Caco-2 (cell line): ENCODE results near the gene FRMD8. TPM values are rescaled to one million over a fixed set of nuclear protein-coding genes. Genes with fewer than 3 reads are reported as not detected.

Experiments
- BruUV-seq: library from RNA; stranded (reverse); fragments of 400-500 nt; replicated peaks from 2 replicates; lab custom pipeline; 2021; lab: Mats Ljungman, UMichigan
- CTCF ChIA-PET: fragments of 300-600 bp; sonication (Branson Sonifier 250); formaldehyde crosslinking; loops from one replicate; lab custom pipeline; 2022; ENCODE audit warnings: antibody characterized with exemption; lab: Charles Lee
- POLR2A ChIA-PET: fragments of 300-600 bp; sonication (Branson Sonifier 250); formaldehyde crosslinking; loops from one replicate; lab custom pipeline; 2022; ENCODE audit warnings: antibody characterized with exemption; lab: Charles Lee
- DNase-seq, 2 experiments: peaks; one replicate each; pipeline versions ENCODE4 v3.0.0 to v3.0.0-alpha.2; 2020 to 2022
- H3K27me3 ChIP-seq: replicated peaks from 2 replicates; pipeline ENCODE4 v1.6.0; 2011; ENCODE audit warnings: low read length; ENCODE audit not compliant: control insufficient read depth, insufficient read depth
- H3K36me3 ChIP-seq: 2 replicates; pipeline ENCODE4 v1.5.1; 2011; ENCODE audit warnings: low read length; ENCODE audit not compliant: control insufficient read depth, insufficient read depth
- H3K4me1 ChIP-seq: fragments of 250-450 bp; sonication (Bioruptor Pico); 2 replicates; pipeline ENCODE4 v1.5.1; 2020; ENCODE audit warnings: mild to moderate bottlenecking
- H3K4me3 ChIP-seq: 2 replicates; pipeline ENCODE4 v1.5.1; 2011; ENCODE audit warnings: low read depth, mild to moderate bottlenecking, control low read depth, low read length
- H3K9me3 ChIP-seq: fragments of 250-450 bp; sonication (Bioruptor Pico); 2 replicates; pipeline ENCODE4 v1.5.1; 2020; ENCODE audit warnings: mild to moderate bottlenecking, moderate library complexity
- H3K27ac Mint-ChIP-seq: one replicate; pipeline ENCODE4 v1.8.0; 2022; ENCODE audit warnings: mixed read lengths; ENCODE audit not compliant: unreplicated experiment
- H3K27me3 Mint-ChIP-seq: one replicate; pipeline ENCODE4 v1.8.0; 2022; ENCODE audit warnings: mixed read lengths; ENCODE audit not compliant: insufficient read depth, unreplicated experiment
- H3K36me3 Mint-ChIP-seq: one replicate; pipeline ENCODE4 v1.8.0; 2022; ENCODE audit warnings: mild to moderate bottlenecking, mixed read lengths; ENCODE audit not compliant: insufficient read depth, unreplicated experiment
- H3K4me1 Mint-ChIP-seq: one replicate; pipeline ENCODE4 v1.8.0; 2022; ENCODE audit warnings: low read depth, mixed read lengths; ENCODE audit not compliant: unreplicated experiment
- H3K4me3 Mint-ChIP-seq: one replicate; pipeline ENCODE4 v1.8.0; 2022; ENCODE audit warnings: mild to moderate bottlenecking, moderate library complexity, mixed read lengths; ENCODE audit not compliant: unreplicated experiment
- H3K9me3 Mint-ChIP-seq: one replicate; pipeline ENCODE4 v1.8.0; 2022; ENCODE audit warnings: mixed read lengths; ENCODE audit not compliant: unreplicated experiment
- CTCF ChIP-seq, 2 experiments: fragments of 200-600 bp in 1 of 2; IDR thresholded peaks; 1 replicate in 1 of 2; 2 replicates in 1 of 2; pipeline versions ENCODE4 v1.5.1 to v1.8.0; 2011 to 2022; ENCODE audit warnings: antibody characterized with exemption in 1 of 2, control low read depth in 1 of 2, inconsistent platforms in 1 of 2, low read depth in 1 of 2, low read length in 1 of 2, mild to moderate bottlenecking in 1 of 2, moderate library complexity in 1 of 2; ENCODE audit not compliant: insufficient read depth in 1 of 2, severe bottlenecking in 1 of 2, unreplicated experiment in 1 of 2
- intact Hi-C: fragments of 100-400 bp; cut with micrococcal nuclease; formaldehyde crosslinking; loops from one replicate; pipeline ENCODE4 v1.10.0; 2022; ENCODE audit not compliant: unreplicated experiment
- total RNA-seq: library from RNA; stranded (reverse); gene quantifications from 2 replicates; pipeline ENCODE4 v1.2.3, GENCODE V29; 2022

FRMD8 gene
- total RNA-seq, 1 experiment from 2014 or later: 38.2 TPM

- Histone ChIP-seq H3K9me3 (no peaks in the 10 kb centered on the region), H3K27me3 (no peaks in the 10 kb centered on the region), H3K4me3 (no peak overlapping the region), H3K36me3 (peaks cover 2% of the 10 kb centered on the region), H3K4me1 (peaks cover 1% of the 10 kb centered on the region; the same call in 1 of the 2 replicates)
- no peak for TF ChIP-seq CTCF (IDR thresholded peaks at IDR 0.05; ENCODE audit: insufficient read depth in 1 of 2, low read depth in 1 of 2, low read length in 1 of 2, severe bottlenecking in 1 of 2, unreplicated experiment in 1 of 2)
- Mint-ChIP-seq H3K4me1 (peaks cover 49% of the 10 kb centered on the region), H3K36me3 (peaks cover 92% of the 10 kb centered on the region), H3K9me3 (no peaks in the 10 kb centered on the region), H3K4me3 (no peak overlapping the region), H3K27ac (no peak overlapping the region), H3K27me3 (no peaks in the 10 kb centered on the region)
- no TSS peak for BruUV-seq
- DNase-seq: no peak
- ChIA-PET POLR2A (interaction anchor here (0.5 to 0.7 kb wide), 3 partner anchors 12 to 67 kb away, joined by 3 to 6 read pairs (median 3); partner anchors contain the start of gene MALAT1), CTCF (interaction anchor here (0.6 to 0.7 kb wide), 2 partner anchors 14 to 50 kb away, joined by 5 read pairs; no protein-coding TSS in a partner anchor)
- intact Hi-C loops: no loop called here
These were observed 45.7 kb downstream of the FRMD8 start for GRCh38 chr11:65432100-65432650.

GRCh38 chr11:65432686-65433582, 46.5 kb downstream of the FRMD8 start:
- H3K4me1 ChIP-seq: no peaks in the 10 kb centered on the region
- H3K4me3 Mint-ChIP-seq: no peak overlapping the region
- intact Hi-C loops: loop anchor here (1.0 kb wide), 2 partner anchors 17 to 67 kb away; no protein-coding TSS in a partner anchor
- H3K36me3 Mint-ChIP-seq: peaks cover 92% of the 10 kb centered on the region
- peaks cover 3% of the 10 kb centered on the region; the same call in 1 of the 2 replicates for H3K36me3 ChIP-seq
- CTCF ChIA-PET: interaction anchor here (0.6 to 0.7 kb wide), 2 partner anchors 15 to 51 kb away, joined by 5 read pairs; no protein-coding TSS in a partner anchor
- POLR2A ChIA-PET: interaction anchor here (0.5 to 0.8 kb wide), 4 partner anchors 12 to 66 kb away, joined by 3 to 6 read pairs (median 3); partner anchors contain the start of gene MALAT1
- no peak for DNase-seq
- H3K4me3 ChIP-seq: no peak overlapping the region
- H3K27me3 Mint-ChIP-seq: no peaks in the 10 kb centered on the region
- peak; percentile 35 to 49 for TF ChIP-seq CTCF (IDR thresholded peaks at IDR 0.05; ENCODE audit: insufficient read depth in 1 of 2, low read depth in 1 of 2, low read length in 1 of 2, severe bottlenecking in 1 of 2, unreplicated experiment in 1 of 2)
- H3K9me3 Mint-ChIP-seq: no peaks in the 10 kb centered on the region
- H3K27me3 ChIP-seq: no peaks in the 10 kb centered on the region
- no peak overlapping the region for H3K27ac Mint-ChIP-seq
- no TSS peak for BruUV-seq
- H3K9me3 ChIP-seq: no peaks in the 10 kb centered on the region
- H3K4me1 Mint-ChIP-seq: peaks cover 48% of the 10 kb centered on the region

GRCh38 chr11:65433657-65434056, 47.2 kb downstream of the FRMD8 start:
- peaks cover 93% of the 10 kb centered on the region for H3K36me3 Mint-ChIP-seq
- H3K4me1 Mint-ChIP-seq: peaks cover 42% of the 10 kb centered on the region
- Histone ChIP-seq H3K27me3 (no peaks in the 10 kb centered on the region), H3K36me3 (peaks cover 3% of the 10 kb centered on the region; the same call in 1 of the 2 replicates), H3K4me3 (no peak overlapping the region), H3K4me1 (no peaks in the 10 kb centered on the region), H3K9me3 (no peaks in the 10 kb centered on the region)
- no peaks in the 10 kb centered on the region for H3K9me3 Mint-ChIP-seq
- CTCF ChIA-PET: no interaction called here
- intact Hi-C loops: loop anchor here (1.0 kb wide), 2 partner anchors 17 to 67 kb away; no protein-coding TSS in a partner anchor
- no peak overlapping the region for H3K27ac Mint-ChIP-seq
- H3K27me3 Mint-ChIP-seq: no peaks in the 10 kb centered on the region
- TF ChIP-seq CTCF (IDR thresholded peaks at IDR 0.05; ENCODE audit: insufficient read depth in 1 of 2, low read depth in 1 of 2, low read length in 1 of 2, severe bottlenecking in 1 of 2, unreplicated experiment in 1 of 2): no peak
- H3K4me3 Mint-ChIP-seq: no peak overlapping the region
- DNase-seq: no peak
- POLR2A ChIA-PET: interaction anchor here (0.8 to 1.0 kb wide), 2 partner anchors 11 to 16 kb away, joined by 3 to 11 read pairs; partner anchors contain the start of gene NEAT1
- BruUV-seq: no TSS peak
